A549 treated with CpdA at 1 μM for 4 hours (cell line): ENCODE data around the gene LYRM9. TPM values are rescaled to one million over a fixed set of nuclear protein-coding genes. Genes with fewer than 3 reads are reported as not detected.

Experiments
- total RNA-seq: library from RNA; stranded (reverse); fragments of 200-300 nt; extraction: Qiagen RNA extraction; gene quantifications from 5 replicates; pipeline ENCODE4 v1.2.3, GENCODE V29; 2022; ENCODE audit warnings: low read depth

Gene LYRM9
- 0.72 to 1.7 TPM (median 1.2 TPM) in 5 replicates for total RNA-seq

GRCh38 chr17:27892866-27893769, at the start of gene LYRM9:
Gene LYRM9 (minus strand): TSS chr17:27893365. CDS start chr17:27882694, 10,671 bp downstream.

Other genes starting within 250 kb of the LYRM9 start
- 0.08 to 0.15 TPM (median 0.10 TPM) in 5 replicates for gene NOS2, start 92.8 kb downstream of the LYRM9 start, total RNA-seq
- gene NLK, start 149.3 kb upstream of the LYRM9 start, total RNA-seq = 9.8 to 12.1 TPM (median 10.5 TPM) in 5 replicates